GM23248 (cell line): ENCODE measurements around the gene EEF1B2. TPM values are rescaled to one million over a fixed set of nuclear protein-coding genes. Genes with fewer than 3 reads are reported as not detected.
A peak's percentile ranks its signal among the peaks of the same experiment; 100 is the strongest.

Experiments used
- DNase-seq: peaks from one replicate; pipeline ENCODE4 v3.0.0-alpha.2; 2015
- H2AFZ ChIP-seq: fragments of 200-600 bp; sonication (generic); 2 replicates; pipeline ENCODE4 v1.6.1; 2016; ENCODE audit warnings: antibody characterized with exemption
- H3F3A ChIP-seq: fragments of 200-600 bp; sonication (generic); 2 replicates; pipeline ENCODE4 v1.6.1; 2016; ENCODE audit warnings: mild to moderate bottlenecking, antibody characterized with exemption, mixed run types; ENCODE audit not compliant: insufficient read depth
- H3K27ac ChIP-seq: fragments of 200-600 bp; sonication (generic); 2 replicates; pipeline ENCODE4 v1.5.1; 2016; ENCODE audit warnings: mild to moderate bottlenecking
- H3K27me3 ChIP-seq: fragments of 200-600 bp; sonication (generic); replicated peaks from 2 replicates; pipeline ENCODE4 v1.6.1; 2016; ENCODE audit warnings: mild to moderate bottlenecking; ENCODE audit not compliant: insufficient read depth
- H3K36me3 ChIP-seq: fragments of 200-600 bp; sonication (generic); 2 replicates; pipeline ENCODE4 v1.6.1; 2016; ENCODE audit warnings: low read depth, mild to moderate bottlenecking
- H3K4me1 ChIP-seq: fragments of 200-600 bp; sonication (generic); 2 replicates; pipeline ENCODE4 v1.6.1; 2016; ENCODE audit warnings: mild to moderate bottlenecking; ENCODE audit not compliant: insufficient read depth
- H3K4me2 ChIP-seq: fragments of 200-600 bp; sonication (generic); one replicate; pipeline ENCODE4 v1.6.1; 2016; ENCODE audit warnings: mild to moderate bottlenecking; ENCODE audit not compliant: unreplicated experiment
- H3K4me3 ChIP-seq: fragments of 200-600 bp; sonication (generic); 2 replicates; pipeline ENCODE4 v1.5.1; 2016; ENCODE audit warnings: mild to moderate bottlenecking
- H3K79me2 ChIP-seq: fragments of 200-600 bp; sonication (generic); 2 replicates; pipeline ENCODE4 v1.6.1; 2016; ENCODE audit warnings: mild to moderate bottlenecking; ENCODE audit not compliant: insufficient read depth
- H3K9ac ChIP-seq: fragments of 200-600 bp; sonication (generic); 2 replicates; pipeline ENCODE4 v1.6.1; 2016; ENCODE audit warnings: mild to moderate bottlenecking
- H3K9me2 ChIP-seq: fragments of 200-600 bp; sonication (generic); 2 replicates; pipeline ENCODE4 v1.6.1; 2016; ENCODE audit warnings: mixed run types, mild to moderate bottlenecking, moderate library complexity; ENCODE audit not compliant: insufficient read depth
- H3K9me3 ChIP-seq: fragments of 200-600 bp; sonication (generic); one replicate; pipeline ENCODE4 v1.6.1; 2017; ENCODE audit warnings: low read depth
- H4K20me1 ChIP-seq: fragments of 200-600 bp; sonication (generic); 2 replicates; pipeline ENCODE4 v1.6.0; 2016; ENCODE audit not compliant: insufficient read depth
- EZH2 ChIP-seq: fragments of 200-600 bp; sonication (generic); IDR thresholded peaks from 2 replicates; pipeline ENCODE4 v1.6.1; 2018; ENCODE audit warnings: antibody characterized with exemption, mild to moderate bottlenecking; ENCODE audit not compliant: insufficient read depth, poor library complexity, severe bottlenecking
- EZH2phosphoT487 ChIP-seq: fragments of 200-600 bp; sonication (generic); IDR thresholded peaks from 2 replicates; pipeline ENCODE4 v1.6.1; 2018; ENCODE audit warnings: antibody characterized with exemption, moderate library complexity, mild to moderate bottlenecking, low read depth; ENCODE audit not compliant: insufficient read depth
- WGBS, 2 experiments: methylation state at CpG; one replicate each; pipeline ENCODE4 v1.1.6; 2015 to 2017; ENCODE audit warnings: low lambda C conversion rate in 2 of 2, low coverage in 1 of 2; ENCODE audit errors: missing lambda C conversion rate in 2 of 2; 5-methylcytosine and 5-hydroxymethylcytosine counted together
- in situ Hi-C: fragments of 300-500 bp; cut with MboI; formaldehyde crosslinking; loops from 2 replicates; pipeline ENCODE4 v1.15.0; 2020
- polyA plus RNA-seq: library from polyadenylated mRNA; unstranded; fragments of >200 nt; fragmentation: Nextera tagmentation; extraction: Ambion mirVana; gene quantifications from 2 replicates; pipeline ENCODE4 v1.2.1, GENCODE V29; 2016
- total RNA-seq: library from RNA; depleted of rRNA; stranded (reverse); fragments of >200 nt; shearing (Covaris generic); gene quantifications from 2 replicates; pipeline ENCODE4 v1.2.3, GENCODE V29; 2014

Gene EEF1B2
- total and polyA plus RNA-seq, 2 experiments from 2014 or later: 382 to 390 TPM

DNA sequence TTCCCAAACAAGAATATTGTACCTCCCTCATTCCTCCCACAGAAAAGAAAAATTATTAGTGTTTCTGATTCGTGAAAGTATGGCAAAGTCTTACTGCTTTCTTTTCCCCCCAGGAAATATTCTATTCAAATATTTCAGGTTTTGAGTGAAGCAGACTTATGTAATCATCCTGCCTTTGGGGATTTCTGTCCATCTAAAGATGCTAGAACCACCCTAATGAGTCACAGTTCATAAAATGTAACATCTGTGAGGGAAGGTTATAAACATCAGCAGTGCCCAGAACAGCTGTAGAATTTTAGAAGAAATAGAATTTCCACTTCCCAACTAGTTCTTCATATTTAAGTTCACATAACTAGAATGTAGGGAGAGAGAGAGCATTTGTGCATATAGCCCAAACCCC lies 39.0 kb downstream of the EEF1B2 start:
- no peak overlapping the region for H3K4me3 ChIP-seq
- H3K9me2 ChIP-seq: no peaks in the 10 kb centered on the region
- no peak overlapping the region for H2AFZ ChIP-seq
- H3K27ac ChIP-seq: no peak overlapping the region
- TF ChIP-seq EZH2phosphoT487 (no peak), EZH2 (no peak)
- peak; percentile 74 for DNase-seq
- H3K9ac ChIP-seq: no peak overlapping the region
- no peaks in the 10 kb centered on the region for H3K27me3 ChIP-seq
- no peaks in the 10 kb centered on the region for H3K79me2 ChIP-seq
- H3K4me1 ChIP-seq: peaks cover 11% of the 10 kb centered on the region; the same call in 1 of the 2 replicates
- 0% methylated on average over 1 of the region's 1 CpG for WGBS, 2 experiments
- H4K20me1 ChIP-seq: no peaks in the 10 kb centered on the region
- peak overlapping the region; percentile 55 for H3K4me2 ChIP-seq
- in situ Hi-C loops: no loop called here
- no peaks in the 10 kb centered on the region for H3K36me3 ChIP-seq
- no peaks in the 10 kb centered on the region for H3K9me3 ChIP-seq
- H3F3A ChIP-seq: peaks cover 6% of the 10 kb centered on the region; the same call in 1 of the 2 replicates

DNA sequence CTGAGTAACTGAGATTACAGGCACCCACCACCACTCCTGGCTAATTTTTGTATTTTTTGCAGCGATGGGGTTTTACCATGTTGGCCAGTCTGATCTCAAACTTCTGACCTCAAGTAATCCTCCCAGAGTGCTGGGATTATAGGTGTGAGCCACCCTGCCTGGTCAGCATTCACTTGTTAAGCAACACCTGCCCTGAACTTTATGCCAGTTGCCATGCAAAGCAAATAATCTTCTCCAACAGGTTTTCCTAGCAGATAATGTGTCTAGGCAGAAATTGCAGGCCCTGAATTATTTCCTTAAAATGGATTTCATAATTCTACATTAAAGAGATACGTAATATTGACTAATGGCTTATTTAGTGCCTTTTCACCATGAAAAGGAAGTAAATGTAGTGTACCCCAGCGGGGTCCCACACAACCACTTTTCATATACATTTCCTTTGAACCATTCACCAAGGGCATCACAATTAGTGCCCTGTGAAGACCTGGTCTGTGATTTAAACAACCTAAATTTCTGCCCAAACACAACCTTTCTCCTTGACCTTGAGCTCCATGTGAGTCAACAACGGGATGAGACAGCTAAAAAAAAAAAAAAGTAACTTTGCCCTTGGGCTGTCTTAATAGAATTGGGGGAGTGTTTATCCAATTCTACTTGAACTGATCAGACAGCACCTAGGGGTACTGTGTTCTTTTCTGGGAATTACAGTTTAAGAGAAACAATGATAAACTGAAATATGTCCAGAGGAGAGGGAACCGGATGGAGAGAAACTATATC lies 41.6 kb downstream of the EEF1B2 start:
- TF ChIP-seq EZH2phosphoT487: no peak
- TF ChIP-seq EZH2: no peak
- no peak overlapping the region for H3K4me3 ChIP-seq
- H3K9me2 ChIP-seq: no peaks in the 10 kb centered on the region
- in situ Hi-C loops: no loop called here
- H4K20me1 ChIP-seq: no peaks in the 10 kb centered on the region
- H3K4me2 ChIP-seq: no peak overlapping the region
- H3K9ac ChIP-seq: no peak overlapping the region
- no peak overlapping the region for H2AFZ ChIP-seq
- H3K36me3 ChIP-seq: no peaks in the 10 kb centered on the region
- H3F3A ChIP-seq: peaks cover 6% of the 10 kb centered on the region; the same call in 1 of the 2 replicates
- no peaks in the 10 kb centered on the region for H3K27me3 ChIP-seq
- no peaks in the 10 kb centered on the region for H3K9me3 ChIP-seq
- H3K4me1 ChIP-seq: peaks cover 11% of the 10 kb centered on the region; the same call in 1 of the 2 replicates
- WGBS, 2 experiments: 89 to 93% methylated on average over 5 of the region's 5 CpGs
- DNase-seq: no peak
- H3K79me2 ChIP-seq: no peaks in the 10 kb centered on the region
- H3K27ac ChIP-seq: no peak overlapping the region

DNA sequence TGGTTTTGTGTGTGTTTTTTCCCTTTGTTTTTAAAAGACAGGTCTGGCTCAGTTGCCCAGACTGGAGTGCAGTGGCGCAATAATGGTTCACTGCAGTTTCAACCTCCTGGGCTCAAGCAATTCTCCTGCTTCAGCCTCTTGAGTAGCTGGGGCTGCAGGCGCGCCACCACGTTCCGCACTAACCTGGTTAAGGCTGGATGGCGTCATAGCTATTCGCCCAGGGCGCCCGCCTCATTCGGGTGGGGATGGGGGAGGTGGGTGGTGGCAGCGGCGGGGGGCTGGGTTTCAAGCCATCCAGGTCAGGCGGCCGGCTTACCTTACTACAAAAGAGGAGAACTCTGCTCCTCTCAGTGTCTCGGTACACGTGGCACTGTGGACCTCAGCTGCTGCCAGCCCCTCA lies 42.8 kb downstream of the EEF1B2 start:
- no peaks in the 10 kb centered on the region for H3K79me2 ChIP-seq
- WGBS, 2 experiments: 95 to 99% methylated on average over 13 to 16 of the region's 16 CpGs

DNA sequence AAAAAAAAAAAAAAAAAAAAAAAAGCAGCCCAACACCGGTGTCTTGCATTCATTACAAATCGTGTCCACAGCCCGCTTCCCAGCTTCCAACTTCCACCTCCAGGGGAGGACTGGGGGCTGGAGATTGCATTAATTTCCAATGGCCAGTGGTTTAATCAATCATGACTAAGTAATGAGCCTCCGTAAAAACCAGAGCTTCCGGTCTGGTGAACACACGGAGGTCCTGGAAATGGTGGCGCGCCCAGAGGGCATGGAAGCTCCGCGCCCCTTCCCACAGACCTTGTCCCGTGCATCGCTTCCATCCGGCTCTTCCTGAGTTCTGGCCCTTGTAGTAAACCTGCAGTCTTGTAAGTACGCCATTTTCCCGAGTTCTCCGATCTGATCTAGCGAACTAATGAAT lies 43.6 kb downstream of the EEF1B2 start:
- no peaks in the 10 kb centered on the region for H4K20me1 ChIP-seq
- no peak overlapping the region for H3K4me2 ChIP-seq
- no peaks in the 10 kb centered on the region for H3K79me2 ChIP-seq
- no peak overlapping the region for H3K9ac ChIP-seq
- H3K36me3 ChIP-seq: no peaks in the 10 kb centered on the region
- TF ChIP-seq EZH2: no peak
- TF ChIP-seq EZH2phosphoT487: no peak
- H3K27ac ChIP-seq: no peak overlapping the region
- in situ Hi-C loops: no loop called here
- no peaks in the 10 kb centered on the region for H3K27me3 ChIP-seq
- H3K4me1 ChIP-seq: peaks cover 8% of the 10 kb centered on the region; the same call in 1 of the 2 replicates
- H2AFZ ChIP-seq: no peak overlapping the region
- no peak for DNase-seq
- no peak overlapping the region for H3K4me3 ChIP-seq
- H3F3A ChIP-seq: peaks cover 4% of the 10 kb centered on the region; the same call in 1 of the 2 replicates
- H3K9me2 ChIP-seq: no peaks in the 10 kb centered on the region
- no peaks in the 10 kb centered on the region for H3K9me3 ChIP-seq
- 90 to 96% methylated on average over 17 of the region's 17 CpGs for WGBS, 2 experiments

More for the DNA sequence above, 42.8 kb downstream of the EEF1B2 start:
- peaks cover 11% of the 10 kb centered on the region; the same call in 1 of the 2 replicates for H3K4me1 ChIP-seq
- H3K36me3 ChIP-seq: no peaks in the 10 kb centered on the region
- in situ Hi-C loops: no loop called here
- no peak overlapping the region for H3K4me3 ChIP-seq
- TF ChIP-seq EZH2phosphoT487 (no peak), EZH2 (no peak)
- H3F3A ChIP-seq: peaks cover 6% of the 10 kb centered on the region; the same call in 1 of the 2 replicates
- no peaks in the 10 kb centered on the region for H3K27me3 ChIP-seq
- no peak overlapping the region for H3K27ac ChIP-seq
- no peaks in the 10 kb centered on the region for H3K9me2 ChIP-seq
- DNase-seq: no peak
- no peaks in the 10 kb centered on the region for H4K20me1 ChIP-seq
- H3K9ac ChIP-seq: no peak overlapping the region
- H2AFZ ChIP-seq: no peak overlapping the region
- H3K4me2 ChIP-seq: no peak overlapping the region
- no peaks in the 10 kb centered on the region for H3K9me3 ChIP-seq
